HT1080 (cell line): Measurements from ENCODE around the gene ARHGAP27. TPM values are rescaled to one million over a fixed set of nuclear protein-coding genes. Genes with fewer than 3 reads are reported as not detected.
A peak's percentile ranks its signal among the peaks of the same experiment; 100 is the strongest.
"Not testable (repeated sequence)": the region's sequence is repeated elsewhere in the genome, so short reads cannot be mapped to it uniquely, and the experiment has no call there.

Experiments
- DNase-seq: peaks from one replicate; pipeline ENCODE4 v3.0.0-alpha.2; 2015; ENCODE audit warnings: low read depth
- polyA plus RNA-seq, 2 experiments: library from polyadenylated mRNA; depleted of rRNA; stranded (reverse); fragments of >200 nt; gene quantifications; 2 replicates each; pipeline ENCODE4 v1.2.3, GENCODE V29; 2015
- total RNA-seq: library from RNA; depleted of rRNA; stranded (reverse); fragments of >200 nt; shearing (Covaris generic); gene quantifications from 2 replicates; pipeline ENCODE4 v1.2.3, GENCODE V29; 2014; rRNA removed

ARHGAP27 gene
- total RNA-seq: 10.2 and 11.4 TPM in 2 replicates
- polyA plus RNA-seq (2015; cell fraction: cytosol; rRNA removed): 6.0 and 7.5 TPM in 2 replicates
- polyA plus RNA-seq (2015; cell fraction: nucleus; rRNA removed): 22.4 and 22.7 TPM in 2 replicates

GRCh38 chr17:45432405-45433158 lies at the start of gene ARHGAP27:
ARHGAP27 (minus strand) TSS chr17:45432870; CDS start chr17:45430279, 2,591 bp downstream.
- peak; percentile 35 for DNase-seq

- not testable (repeated sequence) for DNase-seq
Observed at GRCh38 chr17:45482317-45482716, 49.6 kb upstream of the ARHGAP27 start.

GRCh38 chr17:45475436-45475835 lies 42.8 kb upstream of the ARHGAP27 start:
- not testable (repeated sequence) for DNase-seq

- not testable (repeated sequence) for DNase-seq
Observed at GRCh38 chr17:45472249-45472648, 39.6 kb upstream of the ARHGAP27 start.

GRCh38 chr17:45469204-45469563 lies 36.5 kb upstream of the ARHGAP27 start:
- DNase-seq: not testable (repeated sequence)

GRCh38 chr17:45468293-45469203 lies 35.9 kb upstream of the ARHGAP27 start:
- not testable (repeated sequence) for DNase-seq

GRCh38 chr17:45461524-45462327 lies 29.1 kb upstream of the ARHGAP27 start:
- peak; percentile 73 for DNase-seq

GRCh38 chr17:45460422-45460821 lies 27.8 kb upstream of the ARHGAP27 start:
- DNase-seq: not testable (repeated sequence)

- DNase-seq: not testable (repeated sequence)
Observed at GRCh38 chr17:45454341-45454740, 21.7 kb upstream of the ARHGAP27 start.

GRCh38 chr17:45453731-45454130 lies 21.1 kb upstream of the ARHGAP27 start:
- DNase-seq: not testable (repeated sequence)

- DNase-seq: not testable (repeated sequence)
Observed at GRCh38 chr17:45453225-45453534, 20.5 kb upstream of the ARHGAP27 start.

GRCh38 chr17:45452329-45453224 lies 19.9 kb upstream of the ARHGAP27 start:
- DNase-seq: not testable (repeated sequence)

- DNase-seq: not testable (repeated sequence)
Observed at GRCh38 chr17:45451660-45452059, 19.0 kb upstream of the ARHGAP27 start.

GRCh38 chr17:45451131-45451530 lies 18.5 kb upstream of the ARHGAP27 start:
- DNase-seq: no peak

- DNase-seq: not testable (repeated sequence)
Observed at GRCh38 chr17:45449708-45450329, 17.1 kb upstream of the ARHGAP27 start.

- not testable (repeated sequence) for DNase-seq
Observed at GRCh38 chr17:45449260-45449659, 16.6 kb upstream of the ARHGAP27 start.

- not testable (repeated sequence) for DNase-seq
Observed at GRCh38 chr17:45448483-45448882, 15.8 kb upstream of the ARHGAP27 start.

- not testable (repeated sequence) for DNase-seq
Observed at GRCh38 chr17:45448066-45448465, 15.4 kb upstream of the ARHGAP27 start.

- not testable (repeated sequence) for DNase-seq
Observed at GRCh38 chr17:45447650-45448049, 15.0 kb upstream of the ARHGAP27 start.
